Cerebellar nuclear complex (tissue), 1 donor: Measurements from ENCODE around the gene EIF3F.

Experiments used
- DNase-seq, 2 experiments: peaks; one replicate each; lab custom pipeline; 2025; lab: John Stamatoyannopoulos, UW

Gene EIF3F, protein sequence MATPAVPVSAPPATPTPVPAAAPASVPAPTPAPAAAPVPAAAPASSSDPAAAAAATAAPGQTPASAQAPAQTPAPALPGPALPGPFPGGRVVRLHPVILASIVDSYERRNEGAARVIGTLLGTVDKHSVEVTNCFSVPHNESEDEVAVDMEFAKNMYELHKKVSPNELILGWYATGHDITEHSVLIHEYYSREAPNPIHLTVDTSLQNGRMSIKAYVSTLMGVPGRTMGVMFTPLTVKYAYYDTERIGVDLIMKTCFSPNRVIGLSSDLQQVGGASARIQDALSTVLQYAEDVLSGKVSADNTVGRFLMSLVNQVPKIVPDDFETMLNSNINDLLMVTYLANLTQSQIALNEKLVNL

DNA sequence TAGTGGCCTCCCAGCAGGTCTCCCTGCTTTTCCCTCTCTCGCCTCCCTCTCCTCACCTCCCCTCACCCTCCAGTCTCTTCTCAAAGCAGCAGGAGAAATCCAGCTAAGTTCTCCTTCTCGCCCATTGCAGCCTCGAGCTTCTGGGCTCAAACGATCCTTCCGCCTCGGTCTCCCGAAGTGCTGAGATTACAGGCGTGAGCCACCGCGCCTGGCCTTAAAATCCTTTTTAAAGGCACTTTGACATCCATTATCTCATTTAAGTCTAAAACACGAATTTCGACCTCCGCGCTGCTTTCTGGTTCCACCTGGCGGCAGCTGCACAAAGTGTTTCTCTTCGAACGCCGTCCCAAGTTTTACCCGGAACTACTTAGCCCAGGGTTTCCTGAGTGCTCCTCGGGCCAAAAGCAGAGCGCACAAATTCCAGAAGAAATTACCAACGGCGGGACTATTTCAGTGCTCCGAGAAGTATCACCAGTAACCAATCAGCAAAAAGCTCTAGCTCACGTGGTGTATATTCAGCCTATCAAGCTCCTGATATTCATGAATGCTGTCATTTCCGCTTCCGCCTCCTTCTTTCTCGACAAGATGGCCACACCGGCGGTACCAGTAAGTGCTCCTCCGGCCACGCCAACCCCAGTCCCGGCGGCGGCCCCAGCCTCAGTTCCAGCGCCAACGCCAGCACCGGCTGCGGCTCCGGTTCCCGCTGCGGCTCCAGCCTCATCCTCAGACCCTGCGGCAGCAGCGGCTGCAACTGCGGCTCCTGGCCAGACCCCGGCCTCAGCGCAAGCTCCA lies at the start of gene EIF3F:
TSS of gene EIF3F (plus strand) at position 570 of the 792 bp plus-strand sequence. CDS start at position 586, 16 bp downstream.
- peak; percentile 50 to 95 for DNase-seq

DNA sequence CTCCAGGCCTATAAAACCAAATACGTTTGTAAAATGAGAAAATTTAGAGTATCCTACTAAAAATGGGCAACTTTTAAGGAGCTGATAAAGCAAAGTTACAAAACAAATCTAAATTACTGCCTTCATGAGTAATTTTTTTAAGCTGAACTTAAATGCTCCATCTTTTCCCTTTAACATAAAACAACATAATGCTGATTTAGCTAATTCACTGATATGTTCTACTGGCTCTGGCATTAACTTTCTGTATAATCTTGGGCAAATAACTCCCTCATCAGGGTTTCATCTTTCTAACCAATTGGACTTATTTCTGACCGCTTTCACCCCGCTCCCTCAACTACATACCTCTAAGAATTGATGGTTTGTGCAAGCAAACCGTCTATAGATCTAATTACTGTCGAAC lies 46.0 kb upstream of the EIF3F start:
- no peak for DNase-seq

DNA sequence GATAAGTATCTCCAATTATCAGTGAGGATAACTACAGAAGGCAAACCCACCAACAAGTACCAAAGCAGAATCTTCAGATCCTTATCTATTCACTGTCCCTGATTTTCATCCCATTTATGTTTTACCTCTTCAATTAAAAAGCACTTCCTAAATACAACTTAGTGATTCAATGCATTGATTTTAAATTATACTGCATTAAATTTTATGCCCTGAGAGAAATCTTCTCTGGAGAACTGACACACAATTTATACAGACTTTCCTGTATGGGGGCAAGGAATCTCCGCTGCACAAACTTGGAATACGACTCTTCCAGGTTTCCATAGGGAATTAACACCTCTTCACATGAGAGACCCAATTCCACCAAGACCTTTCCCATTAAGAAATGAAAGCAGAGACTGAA lies 45.5 kb upstream of the EIF3F start, which contains the start of gene OR10A3:
TSS of gene OR10A3 (minus strand) at position 101 of the 400 bp plus-strand sequence. CDS start 2,188 bp downstream, outside the sequence.
- no peak for DNase-seq

DNA sequence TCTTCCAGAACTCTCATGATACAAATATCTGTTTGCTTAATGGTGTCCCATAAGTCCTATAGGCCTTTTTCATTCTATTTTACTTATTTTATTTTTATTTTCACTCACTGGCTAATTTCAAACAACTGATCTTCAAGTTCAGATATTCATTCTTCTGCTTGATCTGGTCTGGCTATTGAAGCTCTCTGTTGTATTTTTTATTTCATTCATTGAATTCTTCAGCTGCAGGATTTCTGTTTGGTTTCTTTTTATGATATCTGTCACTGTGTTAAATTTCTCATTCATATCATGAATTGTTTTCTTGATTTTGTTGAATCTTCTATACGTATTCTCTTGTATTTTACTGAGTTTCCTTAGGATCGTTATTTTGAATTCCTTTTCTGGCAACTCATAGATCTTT lies 43.0 kb upstream of the EIF3F start:
- DNase-seq = no peak

DNA sequence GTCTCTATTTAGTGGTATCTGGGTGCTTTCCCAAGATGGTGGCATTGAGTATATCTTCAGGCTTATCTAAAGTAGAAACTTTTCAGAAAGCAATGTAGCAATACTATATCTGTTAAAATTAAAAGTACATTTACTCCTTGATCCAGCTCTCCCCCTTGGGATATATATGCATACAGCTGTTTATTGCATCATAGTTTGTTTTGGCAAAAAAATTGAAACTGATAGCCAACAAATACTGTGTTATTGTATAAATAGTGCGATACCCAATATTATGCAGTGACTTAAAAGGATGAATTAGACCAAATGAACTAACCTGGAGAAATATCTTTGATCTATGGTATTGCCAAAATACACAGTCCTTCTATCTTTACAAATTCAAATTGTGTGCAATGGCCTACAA lies 37.2 kb upstream of the EIF3F start:
- no peak for DNase-seq

DNA sequence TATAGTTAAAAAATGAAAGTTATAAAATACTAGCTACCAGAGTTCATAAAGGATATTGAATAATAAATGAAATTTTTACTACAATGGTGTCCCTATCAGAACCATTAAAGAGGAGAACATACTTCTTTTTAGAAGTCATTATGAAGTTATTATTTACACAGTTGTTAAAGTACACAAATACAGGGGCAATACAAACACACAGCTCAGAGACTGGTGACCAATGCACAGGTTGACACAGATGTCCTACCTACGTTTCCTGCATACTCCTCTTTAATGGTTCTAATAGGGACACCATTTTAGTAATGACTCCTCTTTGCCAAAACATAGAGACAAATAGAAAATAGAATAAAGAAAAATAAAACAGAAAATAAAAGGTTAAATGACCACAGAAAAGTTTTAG lies 31.9 kb upstream of the EIF3F start:
- DNase-seq = no peak

DNA sequence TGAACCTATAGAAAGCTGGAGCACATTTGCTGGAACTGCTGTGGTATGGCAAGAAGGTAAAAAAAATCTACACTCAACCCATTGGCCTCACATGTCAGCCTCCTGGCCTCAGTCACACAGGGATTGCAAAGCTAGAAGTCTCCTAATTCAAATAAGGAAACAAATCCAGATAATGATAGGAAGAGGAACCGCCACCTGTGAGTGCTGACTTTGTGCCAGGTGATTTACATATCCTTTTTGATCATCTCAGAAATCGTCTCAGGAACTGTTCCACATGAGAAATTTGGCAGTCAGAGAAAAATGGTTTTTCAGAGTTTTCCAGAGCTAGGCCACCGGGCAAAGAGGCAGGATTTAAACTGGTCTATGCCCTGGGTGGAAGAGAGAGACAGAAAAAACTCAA lies 22.9 kb upstream of the EIF3F start:
- no peak for DNase-seq

DNA sequence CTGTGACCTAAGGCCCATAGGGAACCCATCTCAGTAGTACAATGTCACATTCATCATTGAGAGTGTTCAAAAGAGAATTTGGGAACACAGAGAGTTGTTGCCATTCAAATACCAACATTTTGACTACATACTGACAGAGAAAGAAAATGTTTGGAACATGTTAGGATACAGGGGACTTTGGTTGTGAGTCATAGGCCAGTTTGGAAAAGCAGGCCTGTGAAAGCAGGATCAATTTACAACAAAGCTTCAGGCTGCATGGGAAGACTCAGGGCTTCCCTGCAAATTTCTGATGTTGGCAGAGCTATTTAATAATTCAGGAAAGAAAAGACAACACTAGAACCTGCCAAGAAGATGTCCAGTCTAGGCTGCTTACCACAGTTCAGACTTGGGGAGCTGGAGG lies 22.3 kb upstream of the EIF3F start:
- no peak for DNase-seq

DNA sequence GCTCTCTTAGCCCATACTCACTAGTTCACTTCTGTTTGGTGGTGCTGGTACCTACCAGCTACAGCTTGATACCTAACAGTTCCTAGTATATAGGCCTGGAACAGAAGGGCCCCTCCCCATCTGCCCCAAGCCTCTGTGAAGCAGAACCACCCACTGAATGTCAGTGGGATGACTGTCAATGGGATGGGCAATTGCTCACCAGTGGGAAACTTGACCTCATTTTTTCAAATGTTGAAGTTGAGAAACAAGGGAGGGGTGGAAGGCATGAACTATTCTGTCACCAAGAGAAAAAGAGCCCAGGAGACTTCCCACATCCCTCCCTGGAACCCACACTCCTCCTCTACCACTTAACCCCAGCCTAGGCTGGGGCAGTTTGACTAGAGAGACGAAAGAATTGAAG lies 21.8 kb upstream of the EIF3F start, which contains the start of gene NLRP10:
TSS of gene NLRP10 (minus strand) at position 62 of the 400 bp plus-strand sequence. CDS start 1,952 bp downstream, outside the sequence.
- no peak for DNase-seq

DNA sequence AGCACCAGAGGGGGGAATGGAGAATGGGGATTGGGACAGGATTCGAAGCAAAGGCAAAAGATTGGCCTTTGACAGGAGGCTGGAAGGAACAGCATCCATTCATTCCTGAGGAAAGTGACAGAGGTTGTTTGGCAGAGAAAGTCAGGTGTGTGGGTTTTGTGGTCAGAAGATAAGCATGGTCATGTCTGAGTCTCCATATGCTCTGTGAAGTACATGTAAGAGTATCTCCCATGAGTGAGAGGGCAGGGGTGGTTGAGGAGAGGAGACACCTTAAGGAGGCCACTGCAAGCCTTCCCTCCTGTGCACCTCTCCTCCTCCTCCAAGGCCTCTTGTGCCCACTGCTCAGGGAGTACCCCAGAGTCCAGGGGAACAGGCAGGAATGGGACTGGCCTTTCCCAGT lies 20.0 kb upstream of the EIF3F start:
- DNase-seq = no peak

DNA sequence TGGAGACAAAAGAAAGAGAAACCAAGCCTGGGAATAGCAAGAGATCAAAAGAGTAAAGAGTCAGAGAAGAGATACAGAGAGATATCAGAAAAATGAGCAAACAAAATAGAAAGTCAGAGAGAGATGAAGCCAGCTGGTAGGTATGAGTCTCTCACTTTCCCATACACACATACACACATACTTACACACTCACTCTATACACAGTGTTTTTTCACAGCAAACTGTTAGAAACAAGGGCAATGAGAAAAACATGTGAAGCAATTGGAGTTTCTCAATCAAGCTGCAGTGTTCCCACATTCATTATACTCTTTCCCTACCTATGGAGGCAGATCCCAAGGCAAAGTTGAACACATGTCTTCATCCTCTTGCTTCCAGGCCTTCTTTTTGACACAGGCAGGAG lies 19.3 kb upstream of the EIF3F start:
- DNase-seq = no peak

DNA sequence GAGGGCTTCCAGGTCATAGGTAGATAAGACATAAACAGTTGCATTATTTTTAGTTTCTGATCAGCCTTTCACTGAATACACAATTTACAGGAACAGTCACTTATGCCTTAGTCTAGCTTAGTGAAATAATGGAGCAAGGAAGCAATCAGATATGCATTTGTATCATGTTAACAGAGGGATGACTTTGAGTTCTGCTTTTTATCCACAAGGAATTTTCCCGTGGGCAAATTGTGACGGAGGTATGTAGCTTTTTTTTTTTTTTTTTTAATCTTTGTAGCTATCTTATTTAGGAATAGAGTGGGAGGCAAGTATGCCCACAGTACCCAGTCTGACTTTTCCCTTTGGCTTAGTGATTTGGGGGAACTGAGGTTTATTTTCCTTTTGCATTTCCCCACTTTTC lies 18.5 kb upstream of the EIF3F start:
- no peak for DNase-seq

DNA sequence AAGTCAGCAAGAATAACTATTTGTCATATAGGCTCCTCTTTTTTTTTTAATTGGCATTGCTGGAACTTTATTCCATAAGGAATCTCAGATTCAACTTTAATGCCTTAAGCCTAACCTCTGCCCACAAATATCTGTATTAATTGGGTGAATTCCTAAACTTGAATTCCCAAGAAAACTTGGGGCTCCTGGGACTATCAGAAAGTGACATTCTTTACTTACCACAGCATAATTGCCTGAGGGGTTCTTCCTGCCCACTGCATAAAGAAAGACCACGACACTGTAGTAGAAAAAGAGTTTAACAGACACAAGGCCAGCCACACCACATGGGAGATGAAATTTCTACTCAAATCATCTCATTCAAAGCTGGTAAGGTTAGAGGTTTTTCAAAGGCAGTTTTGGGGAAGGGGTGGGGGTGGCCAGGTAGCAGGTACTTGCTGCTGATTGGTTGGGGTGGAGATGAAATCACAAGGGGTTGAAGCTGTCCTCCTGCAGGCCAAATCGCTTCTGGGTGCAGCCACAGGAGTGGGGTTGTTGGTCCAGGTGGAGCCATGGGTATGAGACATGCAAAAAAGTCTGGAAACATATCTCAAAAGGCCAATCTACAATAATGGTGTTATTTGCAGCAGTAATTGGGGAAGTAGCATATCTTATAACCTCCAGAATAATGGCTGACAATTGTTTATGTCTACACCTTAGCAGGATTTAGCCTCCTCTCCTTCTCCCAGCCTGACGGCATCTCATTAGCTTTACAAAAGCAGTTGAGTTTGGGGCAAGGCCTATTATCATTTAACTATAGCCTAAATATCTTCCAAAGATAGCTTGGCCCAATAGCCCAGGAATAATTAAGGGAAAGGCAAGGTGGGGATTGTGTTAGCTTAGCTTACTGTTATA lies 17.1 kb upstream of the EIF3F start:
- DNase-seq = no peak

DNA sequence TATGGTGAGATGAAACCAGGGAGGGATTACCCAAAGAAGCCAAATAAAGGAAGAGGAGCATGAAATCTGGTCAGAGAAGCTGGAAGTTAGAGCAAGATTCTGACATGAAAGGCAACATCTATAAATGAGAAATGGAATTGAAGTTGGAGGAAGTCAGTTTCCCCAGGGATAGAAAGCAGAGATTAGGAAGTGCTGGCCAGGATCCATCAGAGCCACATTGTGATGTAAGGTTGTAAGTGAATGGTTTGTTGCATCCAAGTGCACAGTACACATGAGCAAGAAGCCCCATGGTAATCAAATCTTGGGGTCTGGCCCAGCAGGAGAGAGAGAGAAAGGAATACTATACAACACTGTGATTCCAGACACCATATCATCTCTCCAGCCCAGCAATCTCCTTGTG lies 15.3 kb upstream of the EIF3F start:
- DNase-seq = no peak

DNA sequence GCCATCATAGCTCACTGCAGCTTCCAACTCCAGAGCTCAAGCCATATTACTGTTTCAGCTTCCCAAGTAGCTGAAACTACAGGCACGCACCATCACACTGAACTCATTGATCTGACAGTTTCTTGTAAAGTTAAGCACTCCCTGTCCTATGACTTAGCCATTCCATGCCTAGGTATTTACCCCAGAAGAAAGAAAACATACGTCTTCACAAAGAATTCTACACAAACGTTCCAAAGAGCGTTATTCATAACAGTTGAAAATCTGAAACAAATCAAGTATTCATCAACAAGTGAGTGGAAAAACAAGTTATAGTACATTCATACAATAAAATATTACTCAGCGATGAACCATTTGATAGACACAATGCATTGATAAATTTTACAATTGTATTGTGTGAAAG lies 14.1 kb upstream of the EIF3F start:
- no peak for DNase-seq

DNA sequence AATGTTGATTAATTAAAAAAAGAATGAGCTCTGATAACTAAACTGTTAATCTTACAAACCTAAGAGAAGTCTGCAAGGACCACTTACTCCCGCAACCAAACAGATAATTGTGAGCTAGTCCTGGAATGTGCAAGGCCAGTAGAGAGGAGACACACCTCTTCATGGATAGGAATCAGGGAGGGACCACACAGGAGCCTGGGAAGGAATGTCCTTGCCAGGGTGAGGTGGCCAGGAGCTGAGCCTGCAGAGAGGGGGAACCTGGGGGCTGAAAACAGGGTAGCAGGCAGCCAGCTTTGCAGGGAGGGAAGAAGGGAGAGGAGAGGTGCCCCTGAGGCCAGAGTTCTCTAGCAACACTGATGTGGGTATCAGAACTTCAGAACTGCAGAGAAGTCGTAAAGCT lies 12.5 kb upstream of the EIF3F start:
- no peak for DNase-seq

DNA sequence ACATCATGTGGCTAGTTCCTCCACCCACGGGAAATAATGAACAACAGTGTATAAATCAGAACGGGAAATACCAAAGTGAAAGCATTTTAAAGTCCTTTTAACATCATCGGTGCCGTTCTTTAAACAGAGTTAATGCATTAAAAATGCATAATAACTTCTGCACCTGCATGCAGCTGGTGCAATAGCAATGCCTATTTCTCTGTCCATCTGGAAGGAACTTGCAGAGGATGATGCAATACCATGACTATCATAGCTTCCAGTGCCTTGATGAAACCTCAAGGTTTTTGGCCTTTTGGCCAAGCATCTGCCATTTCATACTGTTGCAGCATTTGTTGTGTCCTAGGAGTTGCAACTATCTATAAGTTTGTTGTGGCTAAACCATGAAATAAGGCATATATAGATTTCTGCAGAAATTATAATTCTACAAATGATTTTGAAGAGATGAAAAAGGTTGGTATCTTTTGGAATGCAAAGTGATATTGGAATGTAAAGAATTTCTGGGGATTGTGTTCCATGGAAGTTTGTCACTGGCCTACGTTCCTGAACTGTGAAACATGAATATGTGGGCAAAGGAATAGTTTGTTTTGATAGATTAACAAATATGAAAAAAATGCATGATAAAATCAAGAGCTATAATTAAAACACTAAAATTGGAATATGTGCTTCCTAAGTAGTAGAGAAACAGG lies 9.8 kb upstream of the EIF3F start:
- no peak for DNase-seq

DNA sequence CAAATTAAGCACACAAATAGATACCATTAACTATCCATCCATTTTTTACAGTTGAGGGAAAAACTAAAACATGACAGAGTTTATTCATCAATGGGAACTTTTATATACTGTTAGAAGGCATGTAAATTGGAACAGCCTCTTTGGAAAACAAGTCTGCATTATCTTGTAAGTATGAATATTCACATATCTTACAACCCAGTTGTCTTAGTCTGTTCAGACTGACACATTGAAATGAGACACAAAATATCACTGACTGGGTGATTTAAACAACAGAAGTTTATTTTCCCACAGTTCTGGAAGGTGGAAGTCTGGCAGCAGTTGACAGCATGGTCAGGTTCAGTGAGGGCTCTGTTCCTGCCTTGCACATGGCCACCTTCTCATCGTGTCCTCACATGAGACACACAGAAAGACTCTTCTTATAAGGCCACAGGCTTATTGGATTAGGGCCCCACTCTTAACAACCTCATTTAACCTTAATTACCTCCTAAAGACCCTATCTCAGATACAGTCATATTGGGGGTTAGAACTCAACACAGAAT lies 5.4 kb upstream of the EIF3F start:
- no peak for DNase-seq

DNA sequence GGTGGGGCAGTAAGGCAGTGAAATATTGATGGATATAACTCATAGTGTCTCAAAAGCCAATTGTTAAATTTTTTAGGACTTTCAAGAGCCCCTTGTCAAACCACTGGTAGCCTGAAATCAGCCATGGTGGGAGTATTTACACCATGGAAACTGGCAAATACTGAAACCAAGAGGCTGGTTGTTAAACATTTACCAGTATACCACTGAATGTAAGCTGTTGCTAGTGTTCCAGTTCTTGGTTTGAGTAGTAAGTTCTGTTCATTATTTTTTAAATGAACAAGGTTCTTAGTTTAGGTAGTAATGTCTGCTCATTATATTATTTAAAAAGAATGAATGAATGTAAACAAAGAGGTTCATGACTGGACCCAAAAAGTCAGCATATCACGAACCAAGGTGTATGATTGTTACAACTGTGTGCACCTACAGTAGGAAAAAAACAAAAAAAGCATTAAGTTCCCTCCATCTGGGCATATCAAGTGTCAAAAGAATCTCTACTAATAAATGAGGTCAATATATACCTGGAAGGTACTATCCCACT lies 4.5 kb upstream of the EIF3F start:
- DNase-seq = no peak

DNA sequence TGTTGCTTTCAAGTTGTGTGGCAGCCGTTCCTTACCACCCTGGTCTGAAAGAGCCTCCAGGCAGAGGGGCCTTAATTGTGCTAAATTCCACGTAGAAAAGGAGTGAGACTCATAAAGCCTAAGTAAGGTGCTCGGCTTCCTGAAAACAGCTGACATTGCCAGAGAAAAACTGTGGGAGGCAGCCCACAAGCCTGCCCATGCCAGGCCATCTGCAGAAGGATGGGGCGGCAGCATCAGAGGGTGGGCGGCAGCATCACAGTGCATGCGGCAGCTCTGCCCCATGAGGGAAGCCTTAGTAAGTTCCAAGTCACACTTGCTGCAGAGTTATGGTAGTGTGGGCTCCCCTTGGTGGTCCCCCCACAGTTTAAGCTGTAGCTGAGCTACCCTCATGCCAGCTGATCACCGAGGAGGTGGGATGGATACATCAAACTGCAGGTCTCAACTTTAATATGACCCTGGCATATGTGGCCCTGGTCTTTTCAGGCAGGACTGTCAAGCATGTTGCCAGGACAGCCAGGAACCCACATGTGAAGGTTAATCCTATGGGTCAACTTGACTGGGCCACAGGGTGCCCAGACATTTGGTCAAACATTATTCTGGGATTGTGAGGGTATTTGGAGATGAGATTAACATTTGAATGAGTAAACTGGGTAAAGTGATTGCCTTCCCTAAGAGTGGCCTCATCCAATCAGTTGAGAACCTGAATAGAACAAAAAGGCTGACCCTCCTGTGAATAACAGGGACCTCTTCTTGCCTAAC lies 3.1 kb upstream of the EIF3F start:
- DNase-seq = no peak
